PC-3 (cell line): ENCODE measurements around the gene PCSK5. TPM values are rescaled to one million over a fixed set of nuclear protein-coding genes. Genes with fewer than 3 reads are reported as not detected.

ENCODE experiments used
- ATAC-seq: fragments of 200-7000 bp; cut with Tn5 transposase; 2 replicates; pipeline ENCODE4 v1.9.1; 2020; ENCODE audit warnings: mild to moderate bottlenecking, moderate library complexity
- BruUV-seq: library from RNA; stranded (reverse); fragments of 400-500 nt; replicated peaks from 2 replicates; lab custom pipeline; 2021; lab: Mats Ljungman, UMichigan
- CTCF ChIA-PET: fragments of 300-600 bp; sonication (Branson Sonifier 250); formaldehyde crosslinking; loops from one replicate; lab custom pipeline; 2022; ENCODE audit warnings: antibody characterized with exemption; lab: Charles Lee
- POLR2A ChIA-PET: fragments of 300-600 bp; sonication (Branson Sonifier 250); formaldehyde crosslinking; loops from one replicate; lab custom pipeline; 2022; ENCODE audit warnings: antibody characterized with exemption; ENCODE audit not compliant: unreplicated experiment; lab: Charles Lee
- DNase-seq: peaks from one replicate; pipeline ENCODE4 v3.0.0-alpha.2; 2015
- H2AFZ ChIP-seq: fragments of 300-600 bp; sonication (generic); 2 replicates; pipeline ENCODE4 v1.6.0; 2016; ENCODE audit warnings: antibody characterized with exemption, low read length
- H3F3A ChIP-seq: fragments of 300-600 bp; sonication (generic); one replicate; pipeline ENCODE4 v1.6.0; 2017; ENCODE audit warnings: antibody characterized with exemption, low read length, control low read depth, mild to moderate bottlenecking; ENCODE audit not compliant: unreplicated experiment
- H3K27ac ChIP-seq: fragments of 300-600 bp; sonication (generic); 2 replicates; pipeline ENCODE4 v1.5.1; 2016; ENCODE audit warnings: mild to moderate bottlenecking, low read length
- H3K27me3 ChIP-seq: fragments of 300-600 bp; sonication (generic); 2 replicates; pipeline ENCODE4 v1.6.1; 2016; ENCODE audit warnings: low read length, mixed read lengths
- H3K36me3 ChIP-seq: fragments of 300-600 bp; sonication (generic); 2 replicates; pipeline ENCODE4 v1.6.1; 2016; ENCODE audit warnings: low read depth, mixed run types, low read length, mixed read lengths
- H3K4me1 ChIP-seq: fragments of 300-600 bp; sonication (generic); 2 replicates; pipeline ENCODE4 v1.5.1; 2016; ENCODE audit warnings: low read length; ENCODE audit not compliant: insufficient read depth
- H3K4me2 ChIP-seq: fragments of 300-600 bp; sonication (generic); 2 replicates; pipeline ENCODE4 v1.6.0; 2016; ENCODE audit warnings: low read length
- H3K4me3 ChIP-seq: fragments of 300-600 bp; sonication (generic); 2 replicates; pipeline ENCODE4 v1.5.1; 2016; ENCODE audit warnings: mild to moderate bottlenecking, low read length, mixed read lengths
- H3K79me2 ChIP-seq: fragments of 300-600 bp; sonication (generic); 2 replicates; pipeline ENCODE4 v1.6.1; 2017; ENCODE audit warnings: low read length, mixed read lengths
- H3K9ac ChIP-seq: fragments of 300-600 bp; sonication (generic); 2 replicates; pipeline ENCODE4 v1.6.0; 2016; ENCODE audit warnings: mild to moderate bottlenecking, low read length
- H3K9me2 ChIP-seq: fragments of 300-600 bp; sonication (generic); replicated peaks from 2 replicates; pipeline ENCODE4 v1.6.1; 2016; ENCODE audit warnings: mixed run types, low read length, mixed read lengths
- H3K9me3 ChIP-seq: fragments of 300-600 bp; sonication (generic); 2 replicates; pipeline ENCODE4 v1.6.1; 2016; ENCODE audit warnings: low read length, mixed read lengths
- H4K20me1 ChIP-seq: fragments of 300-600 bp; sonication (generic); 2 replicates; pipeline ENCODE4 v1.6.1; 2016; ENCODE audit warnings: low read length, mixed read lengths
- CTCF ChIP-seq: fragments of 300-600 bp; sonication (generic); conservative IDR thresholded peaks from 2 replicates; pipeline ENCODE4 v1.5.1; 2017; ENCODE audit warnings: antibody characterized with exemption, low read depth, mild to moderate bottlenecking, low read length
- EZH2 ChIP-seq: fragments of 300-600 bp; sonication (generic); IDR thresholded peaks from one replicate; pipeline ENCODE4 v1.6.1; 2017; ENCODE audit warnings: antibody characterized with exemption, mild to moderate bottlenecking, low read length; ENCODE audit not compliant: unreplicated experiment
- EZH2phosphoT487 ChIP-seq: fragments of 300-600 bp; sonication (generic); IDR thresholded peaks from 2 replicates; pipeline ENCODE4 v1.6.1; 2018; ENCODE audit warnings: mild to moderate bottlenecking, antibody characterized with exemption, low read length, borderline replicate concordance
- intact Hi-C: fragments of 100-400 bp; cut with micrococcal nuclease; formaldehyde crosslinking; loops from 2 replicates; pipeline ENCODE4 v1.9.0; 2023
- total RNA-seq: library from RNA; depleted of rRNA; stranded (reverse); fragments of >200 nt; gene quantifications from 2 replicates; pipeline ENCODE4 v1.2.3, GENCODE V29; 2014

PCSK5 gene
- total RNA-seq, 1 experiment from 2014 or later = not detected

- Histone ChIP-seq H3K9me2 (no peaks in the 10 kb centered on the region), H3F3A (no peaks in the 10 kb centered on the region), H3K36me3 (no peaks in the 10 kb centered on the region), H3K27ac (no peak overlapping the region), H3K4me2 (no peak overlapping the region), H3K27me3 (no peaks in the 10 kb centered on the region), H2AFZ (no peak overlapping the region), H3K9me3 (no peaks in the 10 kb centered on the region), H4K20me1 (no peaks in the 10 kb centered on the region), H3K4me3 (no peak overlapping the region), H3K79me2 (no peaks in the 10 kb centered on the region), H3K4me1 (no peaks in the 10 kb centered on the region), H3K9ac (no peak overlapping the region)
- intact Hi-C loops = no loop called here
- POLR2A ChIA-PET = no interaction called here
- no peak for DNase-seq
- TF ChIP-seq CTCF (no peak), EZH2 (no peak), EZH2phosphoT487 (no peak)
- CTCF ChIA-PET = no interaction called here
- BruUV-seq = no TSS peak
- ATAC-seq = no peak
Measured at GRCh38 chr9:76342201-76342600, 451.7 kb downstream of the PCSK5 start.

GRCh38 chr9:76342858-76343257 lies 452.4 kb downstream of the PCSK5 start:
- CTCF ChIA-PET = no interaction called here
- H2AFZ ChIP-seq = no peak overlapping the region
- no peak overlapping the region for H3K9ac ChIP-seq
- no peaks in the 10 kb centered on the region for H3K79me2 ChIP-seq
- H3F3A ChIP-seq = no peaks in the 10 kb centered on the region
- no peak for DNase-seq
- H3K27me3 ChIP-seq = no peaks in the 10 kb centered on the region
- H3K9me3 ChIP-seq = no peaks in the 10 kb centered on the region
- no peaks in the 10 kb centered on the region for H3K4me1 ChIP-seq
- no peaks in the 10 kb centered on the region for H3K9me2 ChIP-seq
- TF ChIP-seq EZH2 (no peak), CTCF (no peak), EZH2phosphoT487 (no peak)
- no peak overlapping the region for H3K27ac ChIP-seq
- BruUV-seq = no TSS peak
- H3K36me3 ChIP-seq = no peaks in the 10 kb centered on the region
- no peaks in the 10 kb centered on the region for H4K20me1 ChIP-seq
- no peak overlapping the region for H3K4me3 ChIP-seq
- ATAC-seq = no peak
- POLR2A ChIA-PET = no interaction called here
- intact Hi-C loops = no loop called here
- H3K4me2 ChIP-seq = no peak overlapping the region

GRCh38 chr9:76349865-76350264 lies 459.4 kb downstream of the PCSK5 start:
- H3K27ac ChIP-seq = no peak overlapping the region
- H3K27me3 ChIP-seq = no peaks in the 10 kb centered on the region
- H3K9ac ChIP-seq = no peak overlapping the region
- H3K9me3 ChIP-seq = no peaks in the 10 kb centered on the region
- no peaks in the 10 kb centered on the region for H4K20me1 ChIP-seq
- DNase-seq (no peak), ATAC-seq (no peak)
- BruUV-seq = no TSS peak
- H3K36me3 ChIP-seq = no peaks in the 10 kb centered on the region
- no peaks in the 10 kb centered on the region for H3F3A ChIP-seq
- no peak overlapping the region for H2AFZ ChIP-seq
- ChIA-PET POLR2A (no interaction called here), CTCF (no interaction called here)
- no peak overlapping the region for H3K4me3 ChIP-seq
- H3K4me1 ChIP-seq = no peaks in the 10 kb centered on the region
- TF ChIP-seq EZH2phosphoT487 (no peak), EZH2 (no peak), CTCF (no peak)
- no peak overlapping the region for H3K4me2 ChIP-seq
- no peaks in the 10 kb centered on the region for H3K79me2 ChIP-seq
- H3K9me2 ChIP-seq = no peaks in the 10 kb centered on the region
- intact Hi-C loops = no loop called here
